SW480 (cell line): ENCODE results near the gene CLTCL1.
"Not testable (repeated sequence)": the region's sequence is repeated elsewhere in the genome, so short reads cannot be mapped to it uniquely, and the experiment has no call there.

ENCODE experiments used
- DNase-seq: peaks from one replicate; pipeline ENCODE4 v3.0.0-alpha.2; 2016; ENCODE audit warnings: low spot score

CLTCL1 gene

DNA sequence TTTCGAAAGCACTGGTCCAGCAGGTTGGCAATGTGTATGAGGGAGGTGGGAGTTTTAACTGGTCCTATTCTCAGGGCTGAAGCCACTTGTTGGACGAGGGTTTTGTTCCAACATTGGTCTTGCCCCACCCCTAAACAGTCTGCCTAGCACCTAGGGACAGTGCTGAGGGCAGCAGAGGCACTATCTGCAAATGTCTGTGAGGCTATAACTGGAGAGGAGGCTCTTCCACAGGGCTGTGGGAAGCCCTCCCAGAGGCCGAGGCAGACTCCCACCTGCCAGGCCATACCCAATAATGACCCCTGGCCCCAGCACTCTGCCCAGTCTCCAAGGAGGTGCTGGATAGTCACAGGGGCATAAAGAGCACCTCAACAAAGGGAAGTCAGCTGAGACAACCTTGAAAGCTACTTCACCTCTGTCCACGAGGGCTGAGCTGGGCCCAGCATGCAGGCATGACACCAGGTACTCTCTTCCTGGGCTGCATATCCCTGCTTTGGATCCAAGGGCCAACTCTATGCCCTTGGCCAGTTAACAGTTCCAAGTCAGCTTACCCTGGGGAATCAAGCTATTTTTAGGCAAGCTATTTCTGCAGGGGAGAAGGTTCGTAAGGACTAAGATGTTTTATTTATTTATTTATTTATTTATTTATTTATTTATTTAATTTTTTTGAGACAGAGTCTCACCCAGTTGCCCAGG is 72.8 kb downstream of the CLTCL1 start:
- no peak for DNase-seq

- DNase-seq: no peak
These were observed 74.9 kb downstream of the CLTCL1 start for GRCh38 chr22:19216579-19216978.

GRCh38 chr22:19215360-19215759 is 76.2 kb downstream of the CLTCL1 start:
- DNase-seq: no peak

GRCh38 chr22:19214078-19214473 is 77.4 kb downstream of the CLTCL1 start:
- DNase-seq: no peak

DNA sequence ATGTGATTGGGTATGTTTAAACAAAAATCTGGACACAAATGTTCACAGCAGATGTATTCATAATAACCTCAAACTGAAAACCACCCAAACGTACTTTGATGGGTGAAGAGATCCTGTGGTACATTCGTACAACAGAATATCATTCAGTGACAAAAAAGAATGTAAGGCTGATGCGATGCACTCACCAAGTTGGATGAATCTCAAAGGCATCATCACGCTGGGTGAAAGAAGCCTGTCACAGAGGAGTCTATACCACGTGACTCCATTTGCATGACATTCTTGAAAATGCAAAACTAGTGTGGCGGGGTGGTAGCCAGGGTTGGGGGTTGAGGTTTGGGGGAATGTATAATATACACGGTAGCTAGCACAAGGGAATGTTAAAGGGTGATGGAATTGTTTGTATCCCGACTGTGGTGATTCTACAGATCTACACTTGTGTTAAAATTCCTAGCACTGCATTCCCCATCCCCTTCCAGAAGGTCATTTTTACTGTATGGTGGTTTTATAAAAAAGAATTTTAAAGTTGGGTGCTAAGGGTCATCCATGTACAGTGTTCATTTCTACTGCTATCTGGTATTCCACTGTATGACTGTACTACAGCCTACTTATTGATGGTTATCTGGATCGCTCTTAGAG is 78.0 kb downstream of the CLTCL1 start:
- DNase-seq: no peak

- no peak for DNase-seq
These were observed 78.5 kb downstream of the CLTCL1 start for GRCh38 chr22:19213001-19213400.

GRCh38 chr22:19212302-19212870 is 79.1 kb downstream of the CLTCL1 start:
- DNase-seq: no peak

GRCh38 chr22:19210188-19210587 is 81.3 kb downstream of the CLTCL1 start:
- DNase-seq: no peak

DNA sequence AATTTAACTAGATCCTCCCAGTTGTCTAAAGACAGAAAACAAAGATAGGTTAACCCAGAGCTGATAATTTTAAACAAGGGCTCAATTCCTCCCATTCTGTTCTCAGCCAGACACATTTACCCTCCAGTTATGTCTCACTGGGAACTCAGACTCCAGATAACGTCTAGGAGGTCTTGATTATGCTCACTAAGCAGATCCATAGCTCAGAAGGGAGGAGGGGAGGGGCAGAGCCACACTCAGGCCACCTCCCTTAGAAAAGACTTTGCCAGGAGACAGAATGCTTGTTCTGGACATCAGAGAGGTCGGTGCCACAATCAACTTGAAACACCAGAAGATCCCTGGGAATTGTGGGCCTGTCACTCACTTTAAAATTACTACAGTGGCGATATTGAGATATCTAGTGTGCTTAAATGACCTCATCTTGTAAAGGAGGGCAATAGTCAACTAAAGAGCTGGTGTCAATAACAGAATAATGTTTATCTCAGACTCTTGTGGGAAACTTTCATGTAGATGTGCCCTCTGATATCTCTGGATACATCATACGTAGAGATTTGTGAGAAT is 83.2 kb downstream of the CLTCL1 start:
- DNase-seq: no peak

DNA sequence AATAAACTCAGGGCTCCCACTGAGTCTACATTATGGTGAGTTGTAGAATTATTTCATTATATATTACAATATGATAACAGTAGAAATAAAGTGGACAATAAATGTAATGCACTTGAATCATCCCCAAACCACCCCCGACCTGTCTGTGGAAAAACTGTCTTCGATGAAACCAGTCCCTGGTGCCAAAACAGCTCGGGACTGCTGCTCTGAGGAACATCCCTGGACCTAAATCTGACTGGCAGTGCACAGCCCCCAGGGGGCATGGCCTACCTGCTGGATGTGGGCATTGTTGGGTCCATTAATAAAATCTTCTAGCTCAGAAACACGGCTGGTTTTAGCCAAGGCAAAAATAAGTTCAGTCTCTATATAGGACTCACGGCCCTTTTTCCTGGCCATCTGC is 83.6 kb downstream of the CLTCL1 start:
- DNase-seq: no peak

- DNase-seq: no peak
These were observed 84.1 kb downstream of the CLTCL1 start for GRCh38 chr22:19207401-19207808.

DNA sequence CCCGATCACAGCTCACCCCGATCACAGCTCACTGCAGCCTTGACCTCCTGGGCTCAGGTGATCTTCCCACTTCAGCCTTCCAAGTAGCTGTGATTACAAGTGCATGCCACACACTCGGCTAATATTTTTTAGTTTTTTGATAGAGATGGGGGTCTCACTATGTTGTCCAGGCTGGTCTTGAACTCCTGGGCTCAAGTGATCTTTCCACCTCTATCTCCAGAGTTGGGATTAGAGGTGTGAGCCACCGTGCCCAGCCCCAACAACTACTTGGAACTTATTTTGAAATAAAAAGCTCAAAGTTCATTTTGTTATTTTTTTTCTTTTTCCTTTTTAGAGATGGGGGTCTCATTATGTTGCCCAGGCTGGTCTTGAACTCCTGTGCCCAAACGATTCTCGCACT is 85.2 kb downstream of the CLTCL1 start:
- DNase-seq: no peak

DNA sequence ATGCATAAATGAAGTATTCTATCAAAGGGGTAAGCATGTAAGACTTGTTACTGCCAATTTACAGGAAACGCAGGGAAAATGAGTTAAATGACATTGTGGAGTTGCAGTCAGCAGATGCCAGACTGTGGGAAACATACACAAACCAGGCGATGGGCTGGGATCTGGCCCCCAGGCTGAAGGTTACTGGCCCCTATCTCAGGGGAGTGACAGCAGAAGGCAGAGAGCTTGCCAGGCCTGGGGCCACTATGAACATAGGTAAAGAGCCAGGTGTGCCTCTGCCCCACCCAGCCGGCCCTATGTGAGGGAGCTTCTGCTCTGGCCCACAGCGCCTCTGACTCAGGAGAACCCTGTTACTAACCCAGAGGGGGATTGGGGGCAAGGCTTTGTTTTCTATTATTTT is 86.9 kb downstream of the CLTCL1 start:
- DNase-seq: no peak

DNA sequence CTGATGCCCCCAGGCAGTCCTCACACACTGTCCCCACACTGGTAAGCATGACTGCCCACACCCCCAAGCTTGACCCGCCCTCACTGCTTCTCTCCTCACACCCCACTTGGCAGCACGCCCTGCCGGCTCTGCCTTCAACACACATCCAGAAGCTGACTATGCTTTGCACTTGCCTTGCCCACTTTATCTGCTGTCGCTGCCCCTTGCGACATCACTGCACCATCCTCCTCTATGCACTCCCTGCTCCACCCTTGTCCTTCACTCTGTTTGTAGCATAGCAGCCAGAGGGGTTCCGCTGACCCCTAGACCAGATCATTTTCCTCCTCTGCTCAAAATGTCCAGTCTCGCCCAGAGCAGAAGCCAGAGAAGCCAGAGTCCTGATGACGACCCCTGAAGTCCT is 87.7 kb downstream of the CLTCL1 start:
- no peak for DNase-seq

DNA sequence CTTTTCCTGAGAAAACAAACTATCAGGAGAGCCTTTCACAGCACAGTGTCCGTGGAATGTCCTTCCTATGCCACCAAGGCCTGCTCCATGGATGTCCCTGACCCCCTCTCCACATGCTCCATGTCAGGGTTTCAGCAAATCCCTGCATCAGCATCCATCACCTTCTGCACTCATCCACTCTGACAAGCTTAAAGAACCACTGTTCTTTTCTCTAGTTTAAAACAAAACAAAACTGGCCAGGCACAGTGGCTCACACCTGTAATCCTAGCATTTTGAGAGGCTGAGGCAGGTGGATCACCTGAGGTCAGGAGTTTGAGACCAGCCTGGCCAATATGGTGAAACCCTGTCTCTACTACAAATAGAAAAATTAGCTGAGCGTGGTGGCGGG is 88.7 kb downstream of the CLTCL1 start:
- not testable (repeated sequence) for DNase-seq

DNA sequence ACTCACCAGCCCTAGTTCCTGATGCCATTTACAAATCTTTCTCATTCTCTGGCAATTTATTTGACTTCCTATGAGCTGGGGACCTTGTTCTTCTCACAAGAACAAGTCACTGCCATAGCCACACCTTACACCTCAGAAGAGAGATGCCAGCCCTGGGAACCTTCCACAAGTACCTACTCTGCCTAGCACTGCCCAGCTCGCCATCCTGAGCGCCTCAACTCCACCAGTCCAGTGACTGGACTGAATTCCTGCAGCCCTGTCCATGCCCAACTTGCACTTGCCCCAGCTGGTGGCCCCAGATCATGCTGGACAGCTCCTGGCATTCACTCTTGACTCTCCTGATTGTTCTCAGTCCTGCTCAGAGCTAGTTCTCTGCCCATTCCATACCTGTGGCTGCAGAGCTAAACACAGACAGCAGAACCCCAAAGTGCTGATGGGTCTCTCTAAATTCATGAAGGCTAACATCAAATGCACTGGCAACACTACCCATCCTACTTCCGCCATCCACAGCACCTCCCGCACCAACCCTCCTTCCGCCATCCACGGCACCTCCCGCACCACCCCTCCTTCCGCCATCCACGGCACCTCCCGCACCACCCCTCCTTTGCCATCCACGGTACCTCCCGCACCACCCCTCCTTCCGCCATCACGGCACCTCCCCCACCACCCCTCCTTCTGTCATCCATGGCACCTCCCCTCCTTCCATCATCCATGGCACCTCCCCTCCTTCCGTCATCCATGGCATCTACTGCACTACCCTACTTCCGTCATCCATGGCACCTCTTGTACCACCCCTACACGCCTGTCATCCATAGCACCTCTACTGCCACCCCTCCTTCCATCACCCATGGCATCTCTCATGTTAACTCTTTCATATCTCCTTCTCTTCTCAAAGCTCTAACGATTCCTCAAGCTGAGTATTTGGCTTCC is 89.4 kb downstream of the CLTCL1 start:
- no peak for DNase-seq

DNA sequence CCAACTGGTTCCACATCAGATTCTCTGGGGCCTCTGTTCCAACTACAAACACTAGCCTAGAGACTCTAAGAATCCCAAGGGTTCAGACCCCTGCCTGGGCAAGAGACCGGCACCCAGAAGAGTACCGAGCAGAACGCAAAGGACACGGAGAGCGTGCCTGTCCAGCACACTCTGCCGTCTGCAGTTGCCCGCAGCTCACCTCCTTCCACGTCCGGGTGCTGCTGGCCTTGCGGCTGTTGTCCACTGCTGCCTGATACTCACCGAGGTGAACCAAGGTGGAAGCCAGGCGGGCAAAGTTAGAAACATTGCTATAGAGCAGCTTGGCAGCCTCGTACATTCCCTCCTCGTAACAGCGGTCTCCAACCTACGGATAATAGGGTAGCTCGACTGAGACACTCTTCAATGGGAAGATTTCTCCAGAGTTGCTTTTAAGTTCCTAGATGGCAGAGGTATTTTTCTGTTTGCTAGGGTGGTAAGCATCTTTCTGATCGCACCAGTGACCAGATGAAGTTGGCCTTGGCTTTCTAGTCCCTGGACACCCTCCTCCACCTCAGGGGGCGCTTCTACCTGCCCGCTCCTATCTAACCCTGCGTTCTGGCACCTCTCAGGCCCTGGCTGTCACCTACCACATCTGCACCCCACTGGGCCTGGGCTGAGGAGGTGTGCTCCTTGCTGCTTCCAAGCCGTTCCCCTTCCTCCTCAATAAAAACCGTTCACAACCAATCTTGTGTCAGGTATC is 90.2 kb downstream of the CLTCL1 start:
- no peak for DNase-seq

GRCh38 chr22:19199479-19199878 is 92.0 kb downstream of the CLTCL1 start:
- DNase-seq: no peak

DNA sequence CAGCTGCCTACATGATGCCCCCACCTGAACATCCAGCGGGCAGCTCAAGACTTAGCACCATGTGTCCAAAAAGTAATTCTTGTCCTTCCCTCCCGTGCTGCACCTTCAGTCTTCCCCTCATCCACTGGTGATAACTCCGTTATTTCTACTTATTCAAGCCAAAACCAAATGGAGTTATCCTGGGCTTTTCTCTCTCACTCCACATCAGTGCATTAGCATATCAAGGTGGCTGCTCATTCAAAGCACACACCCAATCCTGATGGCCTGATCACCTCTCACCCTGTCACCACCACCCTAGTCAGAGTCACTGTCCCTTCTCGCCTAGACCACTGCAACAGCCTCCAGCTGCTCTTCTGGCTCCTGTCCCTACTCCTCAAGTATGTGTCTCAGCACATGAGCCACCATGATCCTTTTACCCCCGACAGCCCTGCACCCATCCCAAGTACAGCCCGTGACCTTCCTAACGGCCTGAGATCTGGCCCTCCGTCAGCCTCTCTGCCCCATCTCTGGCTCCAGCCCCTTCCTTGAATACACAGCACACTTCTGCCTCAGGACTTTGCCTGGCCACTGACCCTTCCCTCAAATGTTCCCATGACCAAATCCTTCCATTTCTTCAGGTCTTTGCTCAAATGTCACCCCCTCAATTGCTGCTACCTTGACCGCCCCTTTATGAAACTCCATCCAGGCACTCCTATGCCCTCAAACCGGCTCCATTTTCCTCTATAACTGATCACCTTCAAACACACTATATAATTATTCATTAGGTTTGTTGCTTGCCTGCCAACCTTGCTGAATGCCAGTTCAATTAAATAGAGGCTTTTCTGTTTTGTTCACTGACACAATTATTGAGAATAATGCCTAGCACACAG is 93.3 kb downstream of the CLTCL1 start:
- no peak for DNase-seq

DNA sequence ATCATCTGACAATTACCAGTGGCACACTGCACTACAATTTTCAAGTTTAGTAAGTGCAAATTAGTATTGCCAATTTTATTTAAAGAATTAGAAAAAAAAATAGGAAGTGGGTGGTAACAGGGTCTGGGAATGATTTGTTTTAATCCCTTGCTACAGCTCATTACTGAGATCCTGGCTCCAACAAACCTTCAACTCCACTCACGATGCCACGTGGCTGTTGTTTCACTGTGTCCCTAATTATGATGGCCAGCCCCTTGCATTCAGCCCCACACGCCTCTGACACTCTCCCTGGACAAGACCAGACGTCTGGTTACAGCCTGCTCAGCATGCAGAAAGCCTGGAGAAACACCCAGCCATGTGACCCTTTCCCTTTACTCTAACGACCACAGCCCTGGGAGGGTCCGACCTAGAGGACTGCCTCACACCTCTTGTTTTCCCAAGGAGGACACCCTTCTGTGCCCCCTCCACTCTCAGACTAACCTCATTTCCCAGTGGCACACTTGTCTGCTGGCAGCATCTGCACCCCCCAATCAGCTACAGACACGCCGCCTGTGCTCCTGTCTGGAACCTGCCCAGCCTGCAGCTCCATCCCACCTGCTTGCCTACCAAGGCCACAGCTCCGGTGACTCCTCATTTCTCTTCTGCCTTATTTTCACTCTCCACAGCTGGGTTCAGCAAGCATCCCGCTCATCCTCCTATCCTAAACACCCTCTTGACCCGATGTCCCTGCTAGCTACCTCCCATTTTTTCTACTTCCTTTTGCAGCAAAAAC is 94.5 kb downstream of the CLTCL1 start:
- no peak for DNase-seq
